Measurements from ENCODE around the gene GPR148.

The GPR148 gene

DNA sequence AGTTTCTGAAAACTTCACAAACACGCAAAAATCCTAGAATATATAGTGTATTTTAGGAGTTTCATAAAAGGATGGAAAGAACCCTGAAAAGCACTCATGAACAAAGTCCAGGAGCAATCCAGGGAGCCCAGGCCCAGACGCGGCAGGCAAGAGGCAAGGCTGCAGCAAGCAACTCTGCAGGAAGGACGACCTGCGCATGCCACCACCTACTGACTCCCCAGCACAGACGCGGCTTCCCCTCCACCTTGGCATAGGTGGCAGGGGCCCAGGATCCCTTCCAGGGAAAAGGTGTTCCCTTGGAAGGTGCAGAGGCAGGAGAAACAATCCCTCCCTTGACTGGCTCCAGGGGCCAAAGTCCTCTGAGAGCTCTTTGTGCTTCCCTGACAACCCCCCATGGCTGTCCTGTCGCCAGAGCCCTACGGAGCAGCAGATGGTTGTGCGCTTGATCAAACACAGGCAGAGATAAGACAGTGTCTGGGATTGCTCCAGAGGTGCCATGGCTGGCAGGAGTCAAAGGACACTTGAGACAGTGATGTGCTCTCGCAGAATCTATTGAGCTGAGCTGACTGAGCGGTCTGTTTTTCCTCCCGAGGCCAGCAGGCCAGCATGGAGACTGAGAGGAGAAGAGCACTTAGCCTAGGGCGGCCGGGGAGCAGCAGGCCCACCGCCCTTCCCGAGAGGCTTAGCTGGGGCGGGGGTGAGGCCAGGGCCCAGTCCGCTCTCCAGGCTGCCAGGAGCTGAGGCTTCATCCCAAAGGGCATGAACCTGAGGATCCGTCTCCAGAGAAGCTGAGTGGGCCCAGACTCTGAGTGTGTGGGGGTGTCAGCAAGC is 15.6 kb downstream of the GPR148 start:
- Histone ChIP-seq H3K9me3 (ENCODE audit: control insufficient read depth in 2 of 2, low read length in 2 of 2) (no peaks in the 10 kb centered on the region), H3K9ac (ENCODE audit: low read depth in 1 of 2, low read length in 2 of 2) (no peak overlapping the region), H3K27ac (ENCODE audit: low read depth in 2 of 2, low read length in 2 of 2) (no peak overlapping the region), H3K27me3 (ENCODE audit: control insufficient read depth in 2 of 2, insufficient read depth in 2 of 2, low read length in 2 of 2) (no peaks in the 10 kb centered on the region), H3K36me3 (ENCODE audit: control insufficient read depth in 2 of 2, insufficient read depth in 2 of 2, low read length in 2 of 2) (no peaks in the 10 kb centered on the region), H3K4me1 (ENCODE audit: control insufficient read depth in 2 of 2, insufficient read depth in 2 of 2, low read length in 2 of 2) (no peaks in the 10 kb centered on the region), H3K4me3 (ENCODE audit: low read length in 2 of 2) (no peak overlapping the region)

DNA sequence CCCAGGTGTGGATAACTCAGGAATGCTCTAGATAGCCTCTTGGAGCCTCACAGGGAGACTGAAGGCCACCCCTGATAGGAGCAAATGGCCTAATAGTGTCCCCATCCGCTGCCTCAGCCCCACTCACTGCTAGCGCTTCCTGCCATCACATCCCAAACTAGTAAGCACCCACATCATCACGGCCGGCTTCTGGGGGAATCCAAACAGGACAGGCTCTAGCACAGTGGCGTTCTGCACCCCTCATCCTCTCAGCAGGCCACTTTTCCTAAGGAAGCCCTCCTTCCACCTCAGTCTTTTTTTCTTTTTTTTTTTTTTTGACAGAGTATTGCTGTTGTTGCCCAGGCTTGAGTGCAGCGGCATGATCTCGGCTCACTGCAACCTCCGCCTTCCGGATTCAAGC is 20.2 kb downstream of the GPR148 start:
- no peaks in the 10 kb centered on the region for H3K4me1 ChIP-seq (ENCODE audit: control insufficient read depth in 2 of 2, insufficient read depth in 2 of 2, low read length in 2 of 2)
- H3K9ac ChIP-seq (ENCODE audit: low read depth in 1 of 2, low read length in 2 of 2) = no peak overlapping the region
- H3K9me3 ChIP-seq (ENCODE audit: control insufficient read depth in 2 of 2, low read length in 2 of 2) = no peaks in the 10 kb centered on the region
- no peak overlapping the region for H3K27ac ChIP-seq (ENCODE audit: low read depth in 2 of 2, low read length in 2 of 2)
- H3K36me3 ChIP-seq (ENCODE audit: control insufficient read depth in 2 of 2, insufficient read depth in 2 of 2, low read length in 2 of 2) = no peaks in the 10 kb centered on the region
- no peaks in the 10 kb centered on the region for H3K27me3 ChIP-seq (ENCODE audit: control insufficient read depth in 2 of 2, insufficient read depth in 2 of 2, low read length in 2 of 2)
- no peak overlapping the region for H3K4me3 ChIP-seq (ENCODE audit: low read length in 2 of 2)

DNA sequence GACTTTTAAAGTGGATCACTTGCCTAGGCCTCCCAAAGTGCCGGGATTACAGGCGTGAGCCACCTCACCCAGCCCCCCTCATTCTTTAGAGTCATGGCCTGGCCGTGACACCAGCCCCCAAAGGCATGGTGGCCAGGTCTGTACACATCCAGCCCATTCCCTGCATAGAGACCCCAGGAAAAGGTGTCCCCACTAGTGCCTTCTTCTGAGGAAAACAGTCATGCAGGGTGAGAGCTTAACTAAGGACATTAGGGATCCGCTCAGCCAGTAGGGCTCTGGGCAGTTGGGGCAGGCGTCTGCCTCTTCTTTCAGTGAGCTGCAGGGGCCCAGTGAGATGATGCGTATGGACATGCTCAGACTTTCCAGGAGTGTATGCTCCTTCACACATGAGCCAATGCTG is 20.8 kb downstream of the GPR148 start:
- Histone ChIP-seq H3K9me3 (ENCODE audit: control insufficient read depth in 2 of 2, low read length in 2 of 2) (no peaks in the 10 kb centered on the region), H3K27me3 (ENCODE audit: control insufficient read depth in 2 of 2, insufficient read depth in 2 of 2, low read length in 2 of 2) (no peaks in the 10 kb centered on the region), H3K27ac (ENCODE audit: low read depth in 2 of 2, low read length in 2 of 2) (no peak overlapping the region), H3K9ac (ENCODE audit: low read depth in 1 of 2, low read length in 2 of 2) (no peak overlapping the region), H3K36me3 (ENCODE audit: control insufficient read depth in 2 of 2, insufficient read depth in 2 of 2, low read length in 2 of 2) (no peaks in the 10 kb centered on the region), H3K4me1 (ENCODE audit: control insufficient read depth in 2 of 2, insufficient read depth in 2 of 2, low read length in 2 of 2) (no peaks in the 10 kb centered on the region), H3K4me3 (ENCODE audit: low read length in 2 of 2) (no peak overlapping the region)

DNA sequence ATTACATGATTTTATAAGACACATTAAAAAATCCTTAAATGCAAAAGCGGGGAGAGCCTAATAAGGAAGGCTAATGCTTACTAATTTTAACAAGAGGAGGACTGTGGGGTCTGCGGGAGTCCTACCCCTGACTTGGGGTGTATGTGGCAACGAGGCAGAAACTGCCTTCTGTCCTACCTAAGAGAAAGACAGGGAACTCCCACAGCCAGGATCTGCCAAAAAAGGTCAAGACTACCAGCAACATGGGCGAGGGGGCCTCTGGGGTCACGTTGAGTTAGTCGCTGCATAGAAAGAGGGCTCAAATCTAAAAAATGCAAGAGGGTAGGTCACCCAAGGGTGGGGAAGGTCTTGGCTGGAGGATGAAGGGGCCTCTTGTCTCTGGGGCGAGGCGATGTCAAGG is 25.9 kb downstream of the GPR148 start:
- Histone ChIP-seq H3K36me3 (ENCODE audit: control insufficient read depth in 2 of 2, insufficient read depth in 2 of 2, low read length in 2 of 2) (no peaks in the 10 kb centered on the region), H3K9me3 (ENCODE audit: control insufficient read depth in 2 of 2, low read length in 2 of 2) (no peaks in the 10 kb centered on the region), H3K9ac (ENCODE audit: low read depth in 1 of 2, low read length in 2 of 2) (no peak overlapping the region), H3K27me3 (ENCODE audit: control insufficient read depth in 2 of 2, insufficient read depth in 2 of 2, low read length in 2 of 2) (peaks cover 12 to 18% of the 10 kb centered on the region in 2 donors), H3K4me3 (ENCODE audit: low read length in 2 of 2) (no peak overlapping the region), H3K27ac (ENCODE audit: low read depth in 2 of 2, low read length in 2 of 2) (no peak overlapping the region), H3K4me1 (ENCODE audit: control insufficient read depth in 2 of 2, insufficient read depth in 2 of 2, low read length in 2 of 2) (no peaks in the 10 kb centered on the region)

DNA sequence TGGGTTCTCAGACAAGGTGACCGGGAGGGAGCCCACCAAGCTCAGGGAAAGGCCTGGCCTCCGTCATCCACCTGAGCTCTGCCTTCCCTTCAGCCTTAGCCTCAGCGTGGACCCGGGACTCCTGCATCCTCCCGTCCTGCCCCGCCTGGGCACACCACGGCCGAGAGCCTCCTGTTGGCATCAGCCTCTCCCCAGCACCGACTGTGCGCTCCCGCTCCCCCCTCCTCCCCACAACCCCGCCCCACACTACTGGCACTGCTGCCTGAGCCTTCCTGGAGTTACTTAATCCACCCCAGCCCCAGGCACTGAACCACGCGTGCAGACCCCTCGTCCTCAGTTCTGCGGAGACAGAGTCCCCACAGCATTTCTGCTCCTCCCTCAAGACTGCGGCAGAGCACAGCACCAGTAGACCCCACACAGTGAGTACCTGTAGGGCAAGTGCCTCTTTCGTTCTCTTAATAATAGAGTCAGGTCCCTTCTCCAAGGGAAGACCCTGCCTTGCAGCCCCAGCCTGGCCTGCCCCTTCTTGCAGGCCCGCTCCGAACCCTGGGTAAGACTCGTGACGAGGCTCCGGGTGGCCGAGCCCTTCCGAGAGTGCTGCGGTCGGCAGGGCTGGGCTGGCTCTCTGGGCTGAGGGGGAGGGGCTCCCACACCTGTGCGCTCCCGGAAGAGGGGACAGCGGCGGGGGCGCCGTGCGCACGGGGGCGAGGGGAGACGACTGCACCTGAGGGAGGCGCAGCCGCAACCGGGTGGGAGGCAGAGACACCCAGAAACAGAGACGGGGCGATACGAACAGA is 26.6 kb downstream of the GPR148 start, which contains the start of gene AMER3:
Gene AMER3 (plus strand): TSS at position 285 of the 797 bp plus-strand sequence. CDS start 6,533 bp downstream, outside the sequence.
- Histone ChIP-seq H3K9ac (ENCODE audit: low read depth in 1 of 2, low read length in 2 of 2) (no peak within 1 kb of the TSS), H3K9me3 (ENCODE audit: control insufficient read depth in 2 of 2, low read length in 2 of 2) (no peaks in the 10 kb centered on the region), H3K27ac (ENCODE audit: low read depth in 2 of 2, low read length in 2 of 2) (no peak within 1 kb of the TSS), H3K36me3 (ENCODE audit: control insufficient read depth in 2 of 2, insufficient read depth in 2 of 2, low read length in 2 of 2) (no peaks in the 10 kb centered on the region), H3K4me3 (ENCODE audit: low read length in 2 of 2) (peak within 1 kb of the TSS; percentile 26 to 35), H3K4me1 (ENCODE audit: control insufficient read depth in 2 of 2, insufficient read depth in 2 of 2, low read length in 2 of 2) (no peaks in the 10 kb centered on the region), H3K27me3 (ENCODE audit: control insufficient read depth in 2 of 2, insufficient read depth in 2 of 2, low read length in 2 of 2) (peaks cover 12 to 18% of the 10 kb centered on the region in 2 donors)

DNA sequence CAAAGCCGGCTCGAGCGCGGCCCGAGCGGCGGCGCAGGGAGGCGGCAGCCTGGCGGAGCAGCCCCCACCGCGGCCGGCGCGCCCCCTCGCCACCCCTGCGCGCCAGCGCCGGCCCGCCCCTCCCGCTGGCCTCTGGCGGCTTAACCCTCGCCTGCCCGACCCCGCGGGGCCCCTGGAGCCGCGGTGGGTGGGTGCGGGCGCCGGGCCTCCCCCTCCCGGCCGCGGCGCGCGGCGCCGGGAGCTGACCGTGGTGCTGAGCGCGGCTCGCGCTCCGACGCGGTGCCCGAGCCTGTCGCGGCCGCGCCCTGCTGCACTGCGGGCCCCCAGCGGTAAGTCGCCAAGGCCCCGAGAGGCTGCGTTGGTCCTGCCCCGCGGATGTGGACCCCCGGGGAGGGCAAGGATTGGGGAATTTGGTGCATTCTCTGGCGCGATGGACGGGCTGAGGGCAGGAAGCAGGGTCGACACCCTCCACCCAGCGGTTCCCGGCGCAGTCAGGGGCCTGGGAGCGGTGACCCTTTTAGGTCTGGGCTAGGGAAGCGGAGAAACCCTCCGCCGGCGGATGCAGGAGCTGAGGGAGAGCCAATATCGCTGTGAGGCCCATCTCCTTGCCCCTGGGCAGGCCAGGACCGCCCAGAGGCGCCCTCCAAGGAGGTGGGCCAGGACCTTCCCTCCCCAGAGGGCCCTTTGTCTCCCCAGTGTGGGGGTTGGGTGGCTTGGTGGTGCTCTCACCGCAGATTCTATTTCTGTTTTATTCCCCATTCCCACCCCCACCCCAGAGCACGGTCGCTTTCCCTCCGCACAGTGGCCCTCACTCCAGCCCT is 27.4 kb downstream of the GPR148 start:
- Histone ChIP-seq H3K9ac (ENCODE audit: low read depth in 1 of 2, low read length in 2 of 2) (no peak overlapping the region), H3K4me3 (ENCODE audit: low read length in 2 of 2) (peak overlapping the region in 1 of 2 donors; percentile 35), H3K27me3 (ENCODE audit: control insufficient read depth in 2 of 2, insufficient read depth in 2 of 2, low read length in 2 of 2) (peaks cover 12 to 18% of the 10 kb centered on the region in 2 donors)

DNA sequence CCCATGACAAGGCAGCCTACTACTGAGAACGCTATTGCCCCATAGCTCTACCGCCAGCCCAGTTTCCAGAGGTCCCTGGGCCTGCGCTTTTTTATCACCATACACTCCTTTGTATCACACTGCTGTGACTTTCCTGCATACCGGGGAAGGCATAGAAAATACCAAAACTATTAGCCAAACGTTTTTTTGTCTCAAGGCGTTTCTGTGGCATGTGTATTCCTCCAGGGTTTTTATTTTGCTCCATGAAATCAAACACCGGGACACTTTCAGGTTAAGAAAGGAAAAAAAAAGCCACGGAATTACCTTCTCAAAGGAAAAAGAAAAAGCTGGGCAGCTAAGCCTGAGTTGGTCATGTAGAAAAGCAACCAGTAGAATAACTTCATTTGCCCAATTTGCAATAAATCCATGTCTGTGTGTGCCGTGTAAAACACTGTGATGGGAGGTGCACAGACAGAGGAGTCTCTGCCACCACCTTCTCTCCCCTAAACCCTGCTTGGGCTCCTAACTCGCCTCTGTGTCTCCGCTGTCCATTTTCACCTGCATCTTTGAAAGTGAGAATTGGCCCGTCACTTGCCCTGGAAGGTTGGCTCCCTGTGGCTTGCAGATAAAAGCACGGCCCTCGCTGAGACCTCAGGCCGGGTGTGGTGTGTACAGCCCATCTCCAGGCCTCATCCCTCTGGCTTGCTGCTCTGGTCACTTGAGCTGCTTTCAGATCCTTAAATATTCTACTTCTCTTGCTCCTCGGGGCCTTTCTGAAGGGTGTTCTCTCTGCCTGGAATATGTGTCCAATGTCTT is 28.2 kb downstream of the GPR148 start:
- Histone ChIP-seq H3K4me1 (ENCODE audit: control insufficient read depth in 2 of 2, insufficient read depth in 2 of 2, low read length in 2 of 2) (no peaks in the 10 kb centered on the region), H3K36me3 (ENCODE audit: control insufficient read depth in 2 of 2, insufficient read depth in 2 of 2, low read length in 2 of 2) (no peaks in the 10 kb centered on the region), H3K27ac (ENCODE audit: low read depth in 2 of 2, low read length in 2 of 2) (no peak overlapping the region), H3K4me3 (ENCODE audit: low read length in 2 of 2) (no peak overlapping the region), H3K27me3 (ENCODE audit: control insufficient read depth in 2 of 2, insufficient read depth in 2 of 2, low read length in 2 of 2) (peaks cover 12 to 18% of the 10 kb centered on the region in 2 donors), H3K9me3 (ENCODE audit: control insufficient read depth in 2 of 2, low read length in 2 of 2) (no peaks in the 10 kb centered on the region), H3K9ac (ENCODE audit: low read depth in 1 of 2, low read length in 2 of 2) (no peak overlapping the region)

More for the DNA sequence above, 27.4 kb downstream of the GPR148 start:
- Histone ChIP-seq H3K9me3 (ENCODE audit: control insufficient read depth in 2 of 2, low read length in 2 of 2) (no peaks in the 10 kb centered on the region), H3K27ac (ENCODE audit: low read depth in 2 of 2, low read length in 2 of 2) (no peak overlapping the region), H3K4me1 (ENCODE audit: control insufficient read depth in 2 of 2, insufficient read depth in 2 of 2, low read length in 2 of 2) (no peaks in the 10 kb centered on the region), H3K36me3 (ENCODE audit: control insufficient read depth in 2 of 2, insufficient read depth in 2 of 2, low read length in 2 of 2) (no peaks in the 10 kb centered on the region)

DNA sequence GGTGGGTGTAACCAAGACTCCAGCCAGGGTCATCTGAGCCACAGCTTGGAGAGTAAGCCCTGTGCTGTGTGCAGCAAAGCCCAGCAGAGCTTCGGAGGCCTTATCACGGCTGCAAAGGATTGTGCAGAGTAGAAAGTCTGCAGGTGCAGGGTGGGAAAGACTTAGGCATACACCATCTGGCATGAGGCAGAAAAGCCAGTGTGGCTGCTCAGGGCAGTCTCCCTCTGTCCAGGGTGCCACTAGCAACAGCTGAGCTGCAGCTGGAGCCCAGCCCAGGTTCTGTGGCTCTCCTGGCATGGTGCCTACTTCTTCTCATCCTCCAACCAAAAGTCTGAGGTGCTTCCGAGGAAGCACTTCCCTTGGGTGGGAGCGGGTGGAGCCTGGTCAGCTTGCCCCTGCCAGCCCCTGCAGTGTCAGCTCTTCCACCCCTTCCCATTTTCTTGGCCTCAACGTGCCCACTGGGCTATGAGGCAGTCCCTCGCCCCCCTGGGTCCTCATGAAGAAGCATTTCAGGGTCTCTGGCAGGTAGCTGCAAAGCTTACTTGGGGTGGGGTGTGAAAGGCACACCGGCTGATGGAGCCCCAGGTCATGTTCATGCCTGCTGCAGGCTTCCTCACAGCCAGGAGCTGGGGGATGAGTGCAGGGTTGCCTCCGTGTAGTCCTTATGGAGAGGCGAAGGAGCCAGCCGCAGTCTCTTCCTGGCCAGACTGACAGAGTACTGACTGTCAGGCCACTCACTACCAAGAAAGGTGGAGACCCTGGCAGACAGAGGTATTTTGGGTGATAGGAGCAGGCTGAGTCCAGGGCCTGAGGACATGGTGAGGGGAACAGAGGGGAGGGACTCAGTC is 31.3 kb downstream of the GPR148 start:
- H3K36me3 ChIP-seq (ENCODE audit: control insufficient read depth in 2 of 2, insufficient read depth in 2 of 2, low read length in 2 of 2) = no peaks in the 10 kb centered on the region
- no peaks in the 10 kb centered on the region for H3K4me1 ChIP-seq (ENCODE audit: control insufficient read depth in 2 of 2, insufficient read depth in 2 of 2, low read length in 2 of 2)
- no peak overlapping the region for H3K27ac ChIP-seq (ENCODE audit: low read depth in 2 of 2, low read length in 2 of 2)
- no peak overlapping the region for H3K9ac ChIP-seq (ENCODE audit: low read depth in 1 of 2, low read length in 2 of 2)
- no peaks in the 10 kb centered on the region for H3K9me3 ChIP-seq (ENCODE audit: control insufficient read depth in 2 of 2, low read length in 2 of 2)
- H3K27me3 ChIP-seq (ENCODE audit: control insufficient read depth in 2 of 2, insufficient read depth in 2 of 2, low read length in 2 of 2) = peaks cover 11 to 13% of the 10 kb centered on the region in 2 donors
- no peak overlapping the region for H3K4me3 ChIP-seq (ENCODE audit: low read length in 2 of 2)
